Kidney epithelial cell (primary cell): ENCODE data around the gene ZFP3. TPM values are rescaled to one million over a fixed set of nuclear protein-coding genes. Genes with fewer than 3 reads are reported as not detected.

Experiments
- DNase-seq: peaks from one replicate; pipeline ENCODE4 v3.0.0-alpha.2; 2010; ENCODE audit warnings: low read depth
- H3K27me3 ChIP-seq: 2 replicates; pipeline ENCODE4 v1.6.0; 2011; ENCODE audit warnings: low read length; ENCODE audit not compliant: control insufficient read depth, insufficient read depth
- H3K36me3 ChIP-seq: 2 replicates; pipeline ENCODE4 v1.5.1; 2011; ENCODE audit warnings: low read length; ENCODE audit not compliant: control insufficient read depth, insufficient read depth
- H3K4me3 ChIP-seq: 2 replicates; pipeline ENCODE4 v1.5.1; 2011; ENCODE audit warnings: low read depth, mild to moderate bottlenecking, control low read depth, low read length
- total RNA-seq: library from RNA; depleted of rRNA; stranded (reverse); fragments of >200 nt; gene quantifications from 2 replicates; pipeline ENCODE4 v1.2.3, GENCODE V29; 2015
- TF ChIP-seq, protein P1 (sequence below): IDR thresholded peaks from 2 replicates; pipeline ENCODE4 v1.5.1; 2011; ENCODE audit warnings: mild to moderate bottlenecking, moderate library complexity, low read length, control low read depth, inconsistent platforms; ENCODE audit not compliant: insufficient read depth, poor library complexity, severe bottlenecking

The ZFP3 gene
- total RNA-seq, 1 donor from 2014 or later: 4.8 TPM

DNA sequence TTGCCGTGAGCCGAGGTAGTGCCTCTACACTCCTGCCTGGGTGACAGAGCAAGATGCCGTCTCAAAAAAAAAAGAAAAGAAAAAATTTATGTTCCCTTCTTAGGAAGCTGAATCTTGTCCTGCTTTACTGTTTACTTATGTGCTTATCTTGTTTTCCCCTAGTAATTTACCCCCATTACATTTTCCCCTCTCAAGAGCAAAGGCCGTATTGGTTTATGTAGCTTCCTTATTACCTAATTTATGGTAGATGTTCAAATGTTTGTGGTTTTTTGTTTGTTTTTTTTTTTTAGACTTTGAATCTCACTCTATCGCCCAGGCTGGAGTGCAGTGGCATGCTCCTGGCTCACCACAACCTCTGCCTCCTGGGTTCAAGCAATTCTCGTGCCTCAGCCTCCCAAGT is 32.8 kb upstream of the ZFP3 start:
- no peak for DNase-seq
- no peaks in the 10 kb centered on the region for H3K27me3 ChIP-seq
- H3K36me3 ChIP-seq: no peaks in the 10 kb centered on the region
- H3K4me3 ChIP-seq: no peak overlapping the region
- TF ChIP-seq, protein P1, sequence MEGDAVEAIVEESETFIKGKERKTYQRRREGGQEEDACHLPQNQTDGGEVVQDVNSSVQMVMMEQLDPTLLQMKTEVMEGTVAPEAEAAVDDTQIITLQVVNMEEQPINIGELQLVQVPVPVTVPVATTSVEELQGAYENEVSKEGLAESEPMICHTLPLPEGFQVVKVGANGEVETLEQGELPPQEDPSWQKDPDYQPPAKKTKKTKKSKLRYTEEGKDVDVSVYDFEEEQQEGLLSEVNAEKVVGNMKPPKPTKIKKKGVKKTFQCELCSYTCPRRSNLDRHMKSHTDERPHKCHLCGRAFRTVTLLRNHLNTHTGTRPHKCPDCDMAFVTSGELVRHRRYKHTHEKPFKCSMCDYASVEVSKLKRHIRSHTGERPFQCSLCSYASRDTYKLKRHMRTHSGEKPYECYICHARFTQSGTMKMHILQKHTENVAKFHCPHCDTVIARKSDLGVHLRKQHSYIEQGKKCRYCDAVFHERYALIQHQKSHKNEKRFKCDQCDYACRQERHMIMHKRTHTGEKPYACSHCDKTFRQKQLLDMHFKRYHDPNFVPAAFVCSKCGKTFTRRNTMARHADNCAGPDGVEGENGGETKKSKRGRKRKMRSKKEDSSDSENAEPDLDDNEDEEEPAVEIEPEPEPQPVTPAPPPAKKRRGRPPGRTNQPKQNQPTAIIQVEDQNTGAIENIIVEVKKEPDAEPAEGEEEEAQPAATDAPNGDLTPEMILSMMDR: no peak

DNA sequence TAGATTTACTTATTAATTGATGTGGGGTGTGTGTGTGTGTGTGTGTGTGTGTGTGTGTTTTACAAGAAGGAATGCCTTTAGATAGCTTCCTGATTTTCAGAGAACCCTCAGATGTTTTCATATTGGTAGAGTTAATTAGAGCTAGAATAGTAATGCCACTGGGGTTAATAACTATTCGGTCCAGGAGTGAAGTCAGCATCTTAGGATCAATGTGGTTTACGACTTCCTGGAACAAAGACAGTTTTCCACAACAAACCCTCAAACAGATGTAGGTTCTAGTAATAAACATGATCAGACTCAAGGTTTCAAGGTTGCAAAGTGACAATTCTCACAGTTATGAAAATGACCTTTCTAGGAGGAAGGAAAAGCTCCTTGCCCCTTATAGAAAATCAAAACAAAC is 30.8 kb upstream of the ZFP3 start:
- no peak for DNase-seq
- TF ChIP-seq, protein P1: no peak
- Histone ChIP-seq H3K36me3 (no peaks in the 10 kb centered on the region), H3K4me3 (no peak overlapping the region), H3K27me3 (no peaks in the 10 kb centered on the region)

DNA sequence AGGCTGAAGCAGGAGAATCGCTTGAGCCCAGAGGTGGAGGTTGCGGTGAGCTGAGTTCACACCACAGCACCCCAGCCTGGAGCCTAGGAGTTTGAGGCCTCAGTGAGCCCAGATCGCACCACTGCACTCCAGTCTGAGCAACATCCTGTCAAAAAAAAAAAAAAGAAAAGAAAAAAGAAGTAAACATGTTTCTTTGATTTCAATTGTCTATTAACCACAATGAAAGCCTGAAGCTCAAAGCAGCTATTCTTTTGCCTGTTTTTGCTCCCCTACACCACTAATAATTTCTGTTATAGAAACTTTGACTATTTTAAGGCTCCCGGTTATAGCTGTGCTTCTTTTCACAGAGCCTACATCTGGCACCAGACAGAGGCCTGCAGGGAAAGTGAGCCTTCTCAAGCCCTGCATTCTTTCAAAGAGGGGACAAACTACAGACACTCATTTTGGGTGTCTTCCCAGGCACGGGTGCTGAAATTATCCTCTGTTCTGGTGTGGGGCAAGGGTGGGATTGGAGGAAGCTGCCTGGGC is 28.9 kb upstream of the ZFP3 start:
- Histone ChIP-seq H3K27me3 (no peaks in the 10 kb centered on the region), H3K36me3 (no peaks in the 10 kb centered on the region), H3K4me3 (no peak overlapping the region)
- DNase-seq: no peak
- TF ChIP-seq, protein P1: no peak

DNA sequence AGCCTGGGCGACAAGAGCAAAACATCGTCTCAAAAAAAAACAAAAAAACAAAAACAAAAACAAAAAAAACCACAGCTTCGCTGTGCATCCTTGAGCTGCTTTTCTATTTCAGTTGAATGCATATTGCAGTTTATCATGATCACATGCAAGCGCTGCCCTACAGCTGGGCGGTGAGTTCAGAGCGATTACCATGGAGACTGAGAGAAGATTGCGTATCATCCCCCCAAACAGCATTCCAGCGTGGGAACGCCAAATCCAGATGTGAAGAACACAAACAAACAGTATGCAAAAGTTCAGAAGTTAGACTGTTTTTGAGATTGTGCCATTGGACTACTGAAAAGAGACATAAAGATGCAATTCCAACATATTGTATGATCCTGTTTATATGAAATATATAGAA is 28.0 kb upstream of the ZFP3 start:
- TF ChIP-seq, protein P1: no peak
- Histone ChIP-seq H3K27me3 (no peaks in the 10 kb centered on the region), H3K4me3 (no peak overlapping the region), H3K36me3 (no peaks in the 10 kb centered on the region)
- no peak for DNase-seq

DNA sequence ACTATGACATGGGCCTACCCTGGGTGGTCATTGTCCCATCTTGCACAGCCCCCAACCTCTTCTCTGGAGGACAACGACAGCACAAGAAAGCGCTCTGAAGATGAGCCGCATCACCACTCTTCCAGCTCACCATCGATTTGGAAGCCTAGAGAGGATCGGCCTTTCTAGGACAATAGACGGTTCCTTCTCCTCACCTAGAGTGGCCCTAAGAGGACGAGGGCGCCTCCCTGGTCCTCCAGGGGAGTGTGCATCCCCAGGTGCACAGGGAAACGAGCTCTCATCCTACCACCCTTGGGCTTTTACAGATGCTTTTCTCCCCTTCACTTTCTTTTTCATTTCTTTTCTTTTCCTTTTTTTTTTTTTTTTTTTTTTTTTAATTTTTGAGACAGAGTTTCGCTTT is 22.7 kb upstream of the ZFP3 start:
- TF ChIP-seq, protein P1: no peak
- H3K36me3 ChIP-seq: no peaks in the 10 kb centered on the region
- DNase-seq: no peak

DNA sequence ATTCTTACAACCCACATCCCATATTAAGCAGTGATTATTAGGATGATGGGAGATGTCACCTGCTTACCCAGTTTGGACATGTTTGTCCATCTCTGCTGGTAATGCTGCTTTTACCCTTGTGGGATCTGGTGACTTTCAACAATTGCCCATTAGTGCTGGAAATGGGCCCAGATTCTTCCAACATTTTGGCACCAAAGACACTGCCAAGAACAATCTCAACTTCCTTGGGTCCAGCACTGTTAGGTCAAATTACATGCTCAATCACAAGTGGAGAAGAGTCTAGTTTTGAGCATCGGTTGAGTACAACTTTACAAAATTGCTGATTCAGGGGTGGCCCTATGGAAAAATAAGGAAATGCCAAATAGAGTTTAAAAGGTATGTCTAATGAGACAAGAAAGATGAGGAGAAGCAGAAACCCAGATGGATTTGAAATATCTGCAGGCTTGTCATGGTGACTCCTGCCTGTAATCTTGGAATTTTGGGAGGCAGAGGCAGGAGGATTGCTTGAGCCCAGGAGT is 13.0 kb upstream of the ZFP3 start:
- H3K27me3 ChIP-seq: no peaks in the 10 kb centered on the region
- TF ChIP-seq, protein P1: no peak
- H3K36me3 ChIP-seq: no peaks in the 10 kb centered on the region
- no peak for DNase-seq
- H3K4me3 ChIP-seq: no peak overlapping the region

More for the DNA sequence above, 22.7 kb upstream of the ZFP3 start:
- Histone ChIP-seq H3K27me3 (peaks cover 2% of the 10 kb centered on the region), H3K4me3 (no peak overlapping the region)
